ENCODE data around the gene SENP7.
"Not testable (repeated sequence)": the region's sequence is repeated elsewhere in the genome, so short reads cannot be mapped to it uniquely, and the experiment has no call there.

The SENP7 gene

GRCh38 chr3:101527441-101527840 lies 14.4 kb upstream of the SENP7 start:
- no peak for DNase-seq

- no peak for DNase-seq
These were observed 8.2 kb upstream of the SENP7 start for GRCh38 chr3:101521211-101521701.

GRCh38 chr3:101519685-101520365 lies 6.8 kb upstream of the SENP7 start:
- DNase-seq, result no peak

- peak; percentile 56 for DNase-seq
These were observed 5.4 kb upstream of the SENP7 start for GRCh38 chr3:101518421-101518871.

GRCh38 chr3:101513419-101513986 lies 491 bp upstream of the SENP7 start:
- no peak for DNase-seq

- DNase-seq, result no peak
These were observed 691 bp downstream of the SENP7 start for GRCh38 chr3:101512396-101512645.

GRCh38 chr3:101509811-101510210 lies 3.2 kb downstream of the SENP7 start:
- DNase-seq, result no peak

GRCh38 chr3:101509281-101509680 lies 3.7 kb downstream of the SENP7 start:
- no peak for DNase-seq

- DNase-seq, result no peak
These were observed 11.2 kb downstream of the SENP7 start for GRCh38 chr3:101501783-101502182.

GRCh38 chr3:101500208-101500607 lies 12.8 kb downstream of the SENP7 start:
- DNase-seq, result no peak

GRCh38 chr3:101497803-101498202 lies 15.2 kb downstream of the SENP7 start:
- no peak for DNase-seq

- peak; percentile 37 for DNase-seq
These were observed 17.5 kb downstream of the SENP7 start for GRCh38 chr3:101495552-101495951.

GRCh38 chr3:101484805-101485620 lies 28.0 kb downstream of the SENP7 start:
- no peak for DNase-seq

GRCh38 chr3:101478980-101479379 lies 34.0 kb downstream of the SENP7 start:
- no peak for DNase-seq

- not testable (repeated sequence) for DNase-seq
These were observed 38.0 kb downstream of the SENP7 start for GRCh38 chr3:101474841-101475552.

GRCh38 chr3:101468676-101469075 lies 44.3 kb downstream of the SENP7 start:
- DNase-seq, result not testable (repeated sequence)

GRCh38 chr3:101467310-101467663 lies 45.7 kb downstream of the SENP7 start:
- not testable (repeated sequence) for DNase-seq

- DNase-seq, result no peak
These were observed 46.3 kb downstream of the SENP7 start for GRCh38 chr3:101466465-101467309.

GRCh38 chr3:101464235-101464634 lies 48.8 kb downstream of the SENP7 start:
- peak; percentile 6 for DNase-seq

GRCh38 chr3:101461451-101461850 lies 51.6 kb downstream of the SENP7 start:
- no peak for DNase-seq

- DNase-seq, result no peak
These were observed 54.6 kb downstream of the SENP7 start for GRCh38 chr3:101458387-101458786.

- no peak for DNase-seq
These were observed 58.4 kb downstream of the SENP7 start for GRCh38 chr3:101454629-101455028.
